ENCODE results near the gene RNF111. TPM values are rescaled to one million over a fixed set of nuclear protein-coding genes. Genes with fewer than 3 reads are reported as not detected.

RNF111 gene
- total and polyA plus RNA-seq, 2 of the 13 experiments (the other 11 are each of a cell fraction or from before 2014, with no cell fraction given): 12.1 to 23.1 TPM

DNA sequence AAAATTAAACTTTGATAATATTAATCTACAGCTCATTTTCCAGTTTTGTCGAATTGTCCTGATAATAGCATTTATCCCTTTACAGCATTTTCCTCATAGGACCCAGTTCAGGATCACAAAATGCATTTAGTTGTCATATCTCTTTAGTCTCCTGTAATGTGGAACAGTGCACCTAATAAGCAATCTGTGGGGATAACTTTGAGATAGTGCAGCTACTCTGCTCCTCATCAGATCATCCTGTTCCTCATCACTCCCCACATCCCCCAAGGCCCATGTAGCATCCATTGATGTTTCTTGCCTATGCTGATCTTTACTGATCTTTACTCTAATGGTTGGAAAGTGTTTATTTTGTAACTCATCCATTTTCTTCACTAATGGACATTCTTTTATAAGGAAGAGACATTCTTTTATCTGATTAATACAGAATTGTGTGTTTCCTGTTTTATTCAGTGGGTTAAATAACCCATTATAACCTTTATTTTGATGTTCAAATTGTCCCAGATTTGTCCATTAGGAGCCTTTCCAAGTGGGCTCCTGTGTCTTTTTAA is 7.5 kb downstream of the RNF111 start:
- Histone ChIP-seq H3K4me3 (replicated peaks in 1 of 3; ENCODE audit: insufficient read depth in 1 of 3, low read depth in 2 of 3, low read length in 3 of 3) (no peak overlapping the region), H3K27me3 (ENCODE audit: control insufficient read depth in 1 of 2, insufficient read depth in 2 of 2, low read length in 2 of 2) (no peaks in the 10 kb centered on the region), H3K4me2 (ENCODE audit: low read depth, low read length) (no peak overlapping the region), H3K36me3 (replicated peaks in 1 of 2; ENCODE audit: control insufficient read depth in 1 of 2, insufficient read depth in 2 of 2, low read length in 2 of 2) (peaks cover 5 to 8% of the 10 kb centered on the region in 2 experiments; a peak in 2 of 5 replicates), H2AFZ (ENCODE audit: low read length) (no peak overlapping the region), H3K79me2 (ENCODE audit: insufficient read depth, low read length) (peaks cover 79% of the 10 kb centered on the region), H3K4me1 (ENCODE audit: insufficient read depth, low read length) (peaks cover 12% of the 10 kb centered on the region), H3K9me3 (ENCODE audit: low read length) (no peaks in the 10 kb centered on the region), H3K9ac (ENCODE audit: insufficient read depth, low read depth, low read length) (no peak overlapping the region), H3K27ac (ENCODE audit: extremely low read length, insufficient read depth, low read length) (no peak overlapping the region), H4K20me1 (ENCODE audit: insufficient read depth, low read length) (peaks cover 3% of the 10 kb centered on the region; the same call in 1 of the 2 replicates)
- WGBS (ENCODE audit: low lambda C conversion rate): 97% methylated on average over 1 of the region's 1 CpG
- ATAC-seq: no peak
- CTCF ChIA-PET (ENCODE audit: low intra/inter-chr PET ratio, low total read pairs): no interaction called here
- POLR2A ChIA-PET: no interaction called here
- intact Hi-C loops (cut with micrococcal nuclease; ENCODE audit: unreplicated experiment) (no loop called here), in situ Hi-C loops (cut with HindIII; ENCODE audit: extremely low pct_ligation_motif_present, low pct_unique_long_range_greater_than_20kb) (loop anchor here (10.0 kb wide), 1 partner anchor 50 kb away; no protein-coding TSS in a partner anchor)
- FAIRE-seq: no peak
- DNase-seq (ENCODE audit: low spot score): no peak
- BruUV-seq (replicated peaks): no TSS peak
- TF ChIP-seq ZBTB20 (CRISPR knock-in tag; IDR thresholded peaks at IDR 0.05; ENCODE audit: borderline replicate concordance, low read depth) (no peak), KDM2A (CRISPR knock-in tag; IDR thresholded peaks at IDR 0.05; ENCODE audit: borderline replicate concordance, low read depth) (no peak), ASH2L (IDR thresholded peaks at IDR 0.05; ENCODE audit: insufficient read length, low read depth, low read length) (no peak), ZNF781 (CRISPR knock-in tag; IDR thresholded peaks at IDR 0.05; ENCODE audit: borderline replicate concordance, not compliant biosample characterization) (no peak), ISX (CRISPR knock-in tag; conservative IDR thresholded peaks at IDR 0.05) (no peak), ZNF746 (CRISPR knock-in tag; IDR thresholded peaks at IDR 0.05) (no peak)

DNA sequence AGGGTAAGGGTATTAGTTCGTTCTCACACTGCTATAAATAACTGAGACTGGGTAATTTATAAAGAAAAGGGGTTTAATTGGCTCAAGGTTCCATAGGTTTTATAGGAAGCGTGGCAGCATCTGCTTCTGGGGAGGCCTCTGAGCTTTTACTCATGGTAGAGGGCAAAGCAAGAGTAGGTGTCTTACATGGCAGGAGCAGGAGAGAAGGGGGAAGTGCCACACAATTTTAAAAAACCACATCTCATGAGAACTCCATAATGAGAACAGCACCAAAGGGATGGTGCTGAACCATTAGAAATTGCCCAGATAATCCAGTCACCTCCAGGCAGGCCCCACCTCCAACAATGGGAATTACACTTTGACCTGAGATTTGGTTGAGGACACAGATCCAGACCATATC is 12.2 kb downstream of the RNF111 start:
- H3K36me3 ChIP-seq (replicated peaks in 1 of 2; ENCODE audit: control insufficient read depth in 1 of 2, insufficient read depth in 2 of 2, low read length in 2 of 2): peaks cover 4 to 8% of the 10 kb centered on the region in 2 experiments; a peak in 3 of 5 replicates
- BruUV-seq (replicated peaks): no TSS peak
- ATAC-seq: no peak
- H3K9me3 ChIP-seq (ENCODE audit: low read length): no peaks in the 10 kb centered on the region
- in situ Hi-C loops (cut with HindIII; ENCODE audit: extremely low pct_ligation_motif_present, low pct_unique_long_range_greater_than_20kb) (loop anchor here (10.0 kb wide), 1 partner anchor 45 kb away; no protein-coding TSS in a partner anchor), intact Hi-C loops (cut with micrococcal nuclease; ENCODE audit: unreplicated experiment) (no loop called here)
- H3K4me1 ChIP-seq (ENCODE audit: insufficient read depth, low read length): no peaks in the 10 kb centered on the region
- no peaks in the 10 kb centered on the region for H3K27me3 ChIP-seq (ENCODE audit: control insufficient read depth in 1 of 2, insufficient read depth in 2 of 2, low read length in 2 of 2)
- no peak overlapping the region for H3K9ac ChIP-seq (ENCODE audit: insufficient read depth, low read depth, low read length)
- peaks cover 74% of the 10 kb centered on the region for H3K79me2 ChIP-seq (ENCODE audit: insufficient read depth, low read length)
- 100% methylated on average over 2 of the region's 2 CpGs for WGBS (ENCODE audit: low lambda C conversion rate)
- DNase-seq (ENCODE audit: low spot score): no peak
- peaks cover 3% of the 10 kb centered on the region; the same call in 1 of the 2 replicates for H4K20me1 ChIP-seq (ENCODE audit: insufficient read depth, low read length)
- ChIA-PET CTCF (ENCODE audit: low intra/inter-chr PET ratio, low total read pairs) (no interaction called here), POLR2A (no interaction called here)
- no peak overlapping the region for H2AFZ ChIP-seq (ENCODE audit: low read length)
- H3K4me2 ChIP-seq (ENCODE audit: low read depth, low read length): no peak overlapping the region
- H3K4me3 ChIP-seq (replicated peaks in 1 of 3; ENCODE audit: insufficient read depth in 1 of 3, low read depth in 2 of 3, low read length in 3 of 3): no peak overlapping the region
- no peak overlapping the region for H3K27ac ChIP-seq (ENCODE audit: extremely low read length, insufficient read depth, low read length)
- FAIRE-seq: no peak
- TF ChIP-seq, protein P1, sequence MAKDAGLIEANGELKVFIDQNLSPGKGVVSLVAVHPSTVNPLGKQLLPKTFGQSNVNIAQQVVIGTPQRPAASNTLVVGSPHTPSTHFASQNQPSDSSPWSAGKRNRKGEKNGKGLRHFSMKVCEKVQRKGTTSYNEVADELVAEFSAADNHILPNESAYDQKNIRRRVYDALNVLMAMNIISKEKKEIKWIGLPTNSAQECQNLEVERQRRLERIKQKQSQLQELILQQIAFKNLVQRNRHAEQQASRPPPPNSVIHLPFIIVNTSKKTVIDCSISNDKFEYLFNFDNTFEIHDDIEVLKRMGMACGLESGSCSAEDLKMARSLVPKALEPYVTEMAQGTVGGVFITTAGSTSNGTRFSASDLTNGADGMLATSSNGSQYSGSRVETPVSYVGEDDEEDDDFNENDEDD (CRISPR knock-in tag; IDR thresholded peaks at IDR 0.05; ENCODE audit: borderline replicate concordance): no peak
- TF ChIP-seq ZNF644 (CRISPR knock-in tag; IDR thresholded peaks at IDR 0.05; ENCODE audit: low read depth) (no peak), NR3C1 (CRISPR knock-in tag; IDR thresholded peaks at IDR 0.05) (no peak), ZNF562 (CRISPR knock-in tag; IDR thresholded peaks at IDR 0.05; ENCODE audit: borderline replicate concordance) (no peak), CENPX (CRISPR knock-in tag; IDR thresholded peaks at IDR 0.05) (no peak), NFRKB (IDR thresholded peaks at IDR 0.05) (no peak), ZNF552 (CRISPR knock-in tag; IDR thresholded peaks at IDR 0.05; ENCODE audit: borderline replicate concordance) (no peak), ZKSCAN1 (IDR thresholded peaks at IDR 0.05; ENCODE audit: low read length) (no peak)
- TF ChIP-seq, protein P2, sequence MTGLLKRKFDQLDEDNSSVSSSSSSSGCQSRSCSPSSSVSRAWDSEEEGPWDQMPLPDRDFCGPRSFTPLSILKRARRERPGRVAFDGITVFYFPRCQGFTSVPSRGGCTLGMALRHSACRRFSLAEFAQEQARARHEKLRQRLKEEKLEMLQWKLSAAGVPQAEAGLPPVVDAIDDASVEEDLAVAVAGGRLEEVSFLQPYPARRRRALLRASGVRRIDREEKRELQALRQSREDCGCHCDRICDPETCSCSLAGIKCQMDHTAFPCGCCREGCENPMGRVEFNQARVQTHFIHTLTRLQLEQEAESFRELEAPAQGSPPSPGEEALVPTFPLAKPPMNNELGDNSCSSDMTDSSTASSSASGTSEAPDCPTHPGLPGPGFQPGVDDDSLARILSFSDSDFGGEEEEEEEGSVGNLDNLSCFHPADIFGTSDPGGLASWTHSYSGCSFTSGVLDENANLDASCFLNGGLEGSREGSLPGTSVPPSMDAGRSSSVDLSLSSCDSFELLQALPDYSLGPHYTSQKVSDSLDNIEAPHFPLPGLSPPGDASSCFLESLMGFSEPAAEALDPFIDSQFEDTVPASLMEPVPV (CRISPR knock-in tag; IDR thresholded peaks at IDR 0.05): no peak
